ENCODE data around the gene HOMER1.

- no peak for TF ChIP-seq CTCF (IDR thresholded peaks at IDR 0.05; ENCODE audit: low read depth, low read length, poor library complexity, severe bottlenecking)
- TF ChIP-seq EZH2phosphoT487 (IDR thresholded peaks at IDR 0.05; ENCODE audit: borderline replicate concordance, low read length) = no peak
These were observed 183.9 kb downstream of the HOMER1 start for GRCh38 chr5:79330071-79330470.
